HT1080 (cell line): Measurements from ENCODE around the gene UNG. TPM values are rescaled to one million over a fixed set of nuclear protein-coding genes. Genes with fewer than 3 reads are reported as not detected.
"Not testable (repeated sequence)": the region's sequence is repeated elsewhere in the genome, so short reads cannot be mapped to it uniquely, and the experiment has no call there.

Experiments
- DNase-seq: peaks from one replicate; pipeline ENCODE4 v3.0.0-alpha.2; 2015; ENCODE audit warnings: low read depth
- total RNA-seq: library from RNA; depleted of rRNA; stranded (reverse); fragments of >200 nt; shearing (Covaris generic); gene quantifications from 2 replicates; pipeline ENCODE4 v1.2.3, GENCODE V29; 2014

Gene UNG
- total RNA-seq, 1 experiment from 2014 or later = 61.5 TPM

- DNase-seq = no peak
Observed at GRCh38 chr12:109120557-109120956, 23.2 kb downstream of the UNG start.

DNA sequence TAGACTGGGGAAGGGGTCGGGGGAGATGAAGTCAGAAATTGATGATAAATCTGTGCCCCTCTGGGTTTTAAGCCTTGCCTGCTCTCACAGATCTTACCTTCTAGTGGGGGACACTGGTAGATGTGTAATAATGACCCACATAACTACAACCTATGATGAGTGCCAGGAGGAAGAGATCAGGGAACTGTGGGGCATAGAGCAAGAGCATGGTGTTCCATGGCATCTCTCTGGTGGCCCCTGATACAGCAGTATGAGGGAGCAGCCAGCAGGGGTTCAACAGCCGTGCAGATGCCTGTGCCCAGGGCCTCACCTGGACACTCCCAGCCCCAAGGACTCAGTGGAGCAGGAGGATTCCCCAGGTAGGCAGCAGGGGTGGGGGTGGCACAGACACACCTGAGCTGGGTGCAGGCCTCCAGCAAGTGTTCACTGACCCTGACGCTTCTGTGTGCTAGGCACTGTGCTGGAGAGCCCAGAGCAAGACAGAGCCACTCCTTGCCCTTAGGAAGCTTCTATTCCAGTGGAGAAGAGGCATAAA, 24.0 kb downstream of the UNG start:
- no peak for DNase-seq

GRCh38 chr12:109124878-109125648, 27.7 kb downstream of the UNG start:
- DNase-seq = no peak

DNA sequence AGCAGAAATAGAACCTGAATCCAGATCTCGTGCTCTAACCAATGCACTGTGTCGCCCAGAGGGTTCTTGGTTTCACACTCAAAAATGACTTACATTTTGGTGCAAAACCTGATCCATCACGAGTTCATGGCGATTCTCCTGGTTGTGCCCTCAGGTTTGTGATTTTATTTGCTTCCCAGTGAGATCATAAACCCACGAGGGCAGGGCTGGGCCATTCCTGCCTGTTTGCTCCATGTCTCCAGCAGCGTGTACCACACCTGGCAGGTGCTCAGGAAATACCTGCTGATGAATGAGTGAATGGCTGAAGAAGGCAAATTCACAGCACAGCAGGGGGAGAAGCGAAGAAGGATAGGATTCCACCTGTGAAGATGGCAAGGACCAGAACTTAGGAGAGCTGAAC, 28.4 kb downstream of the UNG start:
- DNase-seq = no peak

DNA sequence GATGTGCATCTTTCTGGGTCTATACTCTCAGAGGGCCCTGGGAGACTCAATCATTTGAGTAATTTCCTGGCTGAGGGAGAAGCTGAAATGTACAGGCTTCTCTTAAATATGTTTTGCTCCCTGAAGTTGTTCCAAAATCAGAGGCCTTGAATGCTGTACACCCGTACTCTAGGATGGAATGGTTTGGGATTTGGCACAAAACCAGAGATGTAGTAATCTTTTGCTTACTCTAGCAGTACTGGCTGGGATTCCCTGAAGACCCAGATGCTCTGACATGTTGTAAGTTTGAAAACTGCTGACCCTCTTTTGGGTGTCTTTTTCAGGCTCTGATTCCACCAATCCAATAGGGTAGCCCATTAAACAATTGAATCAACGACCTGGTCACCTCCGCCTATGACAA, 29.4 kb downstream of the UNG start:
- no peak for DNase-seq

DNA sequence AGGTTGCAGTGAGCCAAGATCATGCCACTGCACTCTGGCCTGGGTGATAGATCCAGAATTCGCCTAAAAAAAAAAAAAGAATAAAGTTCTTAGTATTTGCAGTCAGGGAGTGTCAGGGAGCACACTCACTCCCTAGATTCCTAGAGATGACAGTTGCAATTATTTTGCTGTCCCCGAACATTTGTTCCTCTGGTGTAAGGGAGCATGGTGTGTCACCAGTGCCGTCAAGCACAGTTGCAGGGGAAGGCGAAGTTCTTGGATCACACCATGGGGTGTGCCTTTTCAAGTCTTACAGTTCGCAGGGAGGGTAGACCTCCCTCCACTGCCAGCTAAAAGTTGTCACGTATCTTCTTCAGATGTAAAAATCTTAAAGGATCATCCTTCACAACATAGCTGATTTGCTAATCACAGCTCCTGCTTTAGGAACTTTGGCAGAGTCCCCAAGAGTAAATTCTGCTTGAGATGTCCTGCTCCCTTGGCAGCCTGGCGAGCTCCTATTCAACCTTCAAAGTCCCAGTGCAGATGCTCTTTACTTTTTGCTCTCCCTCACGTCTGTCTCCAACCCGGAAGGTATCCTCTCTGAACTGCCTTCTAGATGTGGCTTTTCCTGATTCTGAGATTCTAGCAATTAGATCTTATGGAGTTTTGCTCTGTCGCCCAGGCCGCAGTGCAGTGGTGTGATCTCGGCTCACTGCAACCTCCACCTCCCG, 30.3 kb downstream of the UNG start:
- no peak for DNase-seq

DNA sequence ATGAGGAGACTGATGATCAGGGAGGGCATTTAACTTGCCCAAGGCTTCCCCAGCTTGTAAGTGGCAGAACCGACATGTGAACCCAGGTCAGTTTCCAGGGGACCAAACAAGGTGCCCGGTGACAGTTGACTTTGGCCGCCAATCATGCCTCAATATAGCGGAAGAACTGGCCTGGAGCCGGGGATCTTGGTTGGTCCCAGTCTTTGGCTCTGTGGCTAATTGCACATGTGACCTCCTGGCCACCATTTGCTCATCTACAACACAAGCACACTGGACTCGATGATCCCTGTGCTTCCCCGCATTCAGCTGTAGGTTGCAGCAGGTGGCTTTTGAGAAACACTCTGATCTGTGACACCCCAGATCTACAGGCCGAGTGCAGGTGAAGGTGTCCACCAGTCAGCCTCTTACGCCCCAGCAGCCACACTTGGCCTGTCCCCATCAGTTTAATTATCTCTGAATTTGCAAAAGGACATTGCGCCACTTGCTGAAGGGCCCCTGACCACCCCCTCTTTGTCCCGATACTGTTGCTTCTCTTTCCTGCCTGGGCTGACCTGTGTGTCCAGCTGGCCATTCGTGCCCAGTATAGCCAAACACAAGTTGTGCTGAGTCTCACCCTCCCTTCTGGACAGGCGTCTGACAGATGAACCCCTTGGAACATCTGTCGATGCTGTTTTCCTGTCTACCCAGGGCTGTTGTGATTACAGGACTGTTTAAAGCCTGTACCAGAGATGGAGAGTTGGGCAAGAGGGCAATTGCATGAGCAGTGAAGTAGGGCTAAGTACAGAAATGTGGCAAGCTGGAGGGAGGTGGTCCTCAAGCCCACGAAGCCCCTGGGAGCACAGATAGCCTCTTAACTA, 33.1 kb downstream of the UNG start:
- no peak for DNase-seq

- DNase-seq = peak; percentile 17
Observed at GRCh38 chr12:109131154-109132050, 34.0 kb downstream of the UNG start.

- DNase-seq = peak; percentile 20
Observed at GRCh38 chr12:109134186-109134917, 37.0 kb downstream of the UNG start.

DNA sequence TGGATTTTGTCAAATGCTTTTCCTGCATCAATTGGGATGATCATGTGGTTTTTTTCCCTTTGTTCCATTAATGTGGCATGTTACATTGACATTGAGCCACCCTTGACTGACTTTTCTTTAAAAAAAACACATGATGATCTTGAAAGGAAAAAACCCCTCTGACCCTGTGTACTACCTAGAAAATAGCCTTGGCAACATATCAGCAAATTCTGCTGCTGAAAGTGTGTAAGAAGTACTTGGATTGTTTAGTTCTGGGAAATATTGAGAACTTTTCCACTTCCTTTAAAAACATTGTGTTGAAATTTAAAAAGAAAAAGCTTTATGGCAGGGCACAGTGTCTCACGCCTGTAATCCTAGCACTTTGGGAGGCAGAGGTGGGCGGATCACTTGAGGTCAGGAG, 39.7 kb downstream of the UNG start:
- no peak for DNase-seq

- DNase-seq = no peak
Observed at GRCh38 chr12:109139360-109139759, 42.0 kb downstream of the UNG start.

DNA sequence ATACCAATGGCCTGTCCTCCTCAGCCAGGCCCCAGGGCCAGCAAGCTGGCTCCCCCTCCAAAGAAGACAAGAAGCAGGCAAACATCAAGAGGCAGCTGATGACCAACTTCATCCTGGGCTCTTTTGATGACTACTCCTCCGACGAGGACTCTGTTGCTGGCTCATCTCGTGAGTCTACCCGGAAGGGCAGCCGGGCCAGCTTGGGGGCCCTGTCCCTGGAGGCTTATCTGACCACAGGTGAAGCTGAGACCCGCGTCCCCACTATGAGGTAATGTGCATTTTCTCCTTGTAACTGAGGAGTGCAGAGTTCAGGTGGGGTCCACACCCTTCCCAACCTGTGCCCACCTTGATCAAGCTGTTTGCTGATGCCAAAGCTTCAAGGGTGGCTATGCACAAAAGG, 42.4 kb downstream of the UNG start:
- peak; percentile 11 for DNase-seq

- no peak for DNase-seq
Observed at GRCh38 chr12:109140560-109140959, 43.2 kb downstream of the UNG start.

- no peak for DNase-seq
Observed at GRCh38 chr12:109144224-109144623, 46.8 kb downstream of the UNG start.

GRCh38 chr12:109147126-109147525, 49.7 kb downstream of the UNG start:
- DNase-seq = not testable (repeated sequence)

GRCh38 chr12:109147954-109148353, 50.6 kb downstream of the UNG start:
- no peak for DNase-seq

DNA sequence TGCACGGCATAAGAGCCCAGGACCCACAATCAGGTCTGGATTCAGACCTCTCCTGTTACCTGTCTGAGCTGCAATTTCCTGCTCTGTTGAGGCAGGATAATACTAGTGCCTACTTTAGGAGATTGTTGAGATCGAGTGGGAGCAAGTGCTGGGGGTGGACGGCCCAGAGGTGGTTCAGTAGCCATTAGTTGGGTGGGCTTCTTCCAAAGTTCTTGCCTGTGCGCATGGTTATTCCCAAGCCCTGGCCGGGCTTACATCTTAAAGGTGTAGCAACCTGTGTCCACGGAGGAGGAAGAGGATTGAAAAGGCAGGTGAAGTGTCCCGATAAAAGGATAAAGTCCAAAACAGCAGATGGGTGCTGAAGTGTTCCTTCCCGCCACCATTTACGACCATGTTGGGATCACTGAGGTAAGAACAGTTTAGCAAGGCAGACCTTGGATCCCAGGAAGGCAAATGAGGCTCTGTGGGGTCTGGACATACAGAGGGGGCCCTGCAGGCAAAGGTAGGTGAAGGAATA, 52.8 kb downstream of the UNG start:
- DNase-seq = no peak

DNA sequence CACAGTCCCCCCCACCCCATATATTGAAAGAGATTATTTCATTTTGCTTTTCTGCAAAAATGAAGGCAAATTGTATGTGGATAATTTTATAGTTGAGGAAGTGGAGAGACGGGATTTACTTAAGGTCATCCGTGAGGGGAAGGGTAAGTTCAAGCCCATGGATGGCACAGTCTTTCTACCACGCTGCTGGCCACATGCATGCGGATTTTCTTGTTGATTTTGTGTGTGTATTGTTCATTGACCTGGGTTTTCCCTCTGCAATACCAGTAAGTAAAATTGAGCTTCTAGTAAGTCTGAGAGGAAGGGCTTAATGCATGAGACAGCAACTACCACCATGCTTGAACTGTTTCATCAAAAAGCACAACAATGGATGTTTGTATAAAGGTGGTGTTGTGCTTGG, 54.1 kb downstream of the UNG start:
- DNase-seq = no peak

GRCh38 chr12:109153821-109154441, 56.5 kb downstream of the UNG start:
- no peak for DNase-seq
